Duodenal mucosa (tissue), 2 donors: ENCODE measurements around the gene ZMAT5.
A peak's percentile ranks its signal among the peaks of the same experiment; 100 is the strongest.

Source experiments
- H3K27ac ChIP-seq: one replicate; pipeline ENCODE4 v1.7.0; 2013; ENCODE audit warnings: low read depth, low read length
- H3K27me3 ChIP-seq, 2 donors: one replicate each; pipeline ENCODE4 v1.7.0; 2013; ENCODE audit warnings: low read length in 2 of 2, control low read depth in 1 of 2; ENCODE audit not compliant: insufficient read depth in 2 of 2, control insufficient read depth in 1 of 2
- H3K36me3 ChIP-seq, 2 donors: one replicate each; pipeline ENCODE4 v1.7.0; 2013; ENCODE audit warnings: low read length in 2 of 2, control low read depth in 1 of 2; ENCODE audit not compliant: insufficient read depth in 2 of 2, control insufficient read depth in 1 of 2
- H3K4me1 ChIP-seq, 2 donors: one replicate each; pipeline ENCODE4 v1.7.0; 2013; ENCODE audit warnings: low read length in 2 of 2, control low read depth in 1 of 2; ENCODE audit not compliant: insufficient read depth in 2 of 2, control insufficient read depth in 1 of 2
- H3K4me3 ChIP-seq, 2 donors: one replicate each; pipeline ENCODE4 v1.7.0; 2013; ENCODE audit warnings: low read length in 2 of 2, low read depth in 1 of 2
- H3K9ac ChIP-seq, 2 donors: one replicate each; pipeline ENCODE4 v1.7.0; 2013; ENCODE audit warnings: low read length in 2 of 2, low read depth in 1 of 2
- H3K9me3 ChIP-seq, 2 donors: one replicate each; pipeline ENCODE4 v1.7.0; 2013; ENCODE audit warnings: low read length in 2 of 2, control low read depth in 1 of 2; ENCODE audit not compliant: control insufficient read depth in 1 of 2

The ZMAT5 gene

DNA sequence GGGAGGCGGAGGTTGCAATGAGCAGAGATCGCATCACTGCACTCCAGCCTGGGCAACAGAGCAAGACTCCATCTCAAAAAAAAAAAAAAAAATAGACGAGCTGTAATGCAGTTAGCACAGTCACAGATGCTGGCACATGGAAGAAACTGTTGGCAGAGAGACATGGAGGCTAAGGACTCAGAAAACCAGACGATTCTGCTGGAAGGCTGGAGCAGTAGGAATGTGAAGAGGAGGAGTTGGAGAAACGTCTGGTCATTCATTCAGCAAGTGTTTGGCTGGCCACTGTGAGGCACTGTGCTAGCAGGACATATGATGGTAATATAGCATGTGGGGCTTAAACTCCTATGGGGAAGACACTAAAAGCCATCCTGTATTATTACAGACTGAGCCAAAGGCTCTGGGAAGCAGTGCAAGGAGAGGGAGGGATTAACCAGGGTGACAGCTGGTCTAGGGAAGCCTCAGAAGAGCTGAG lies 5.4 kb upstream of the ZMAT5 start:
- no peaks in the 10 kb centered on the region for H3K9me3 ChIP-seq
- no peak overlapping the region for H3K4me3 ChIP-seq
- H3K27ac ChIP-seq: no peak overlapping the region
- peaks cover 10 to 16% of the 10 kb centered on the region in 2 donors for H3K4me1 ChIP-seq
- H3K27me3 ChIP-seq: no peaks in the 10 kb centered on the region
- H3K36me3 ChIP-seq: peaks cover 5 to 22% of the 10 kb centered on the region in 2 donors
- H3K9ac ChIP-seq: no peak overlapping the region

DNA sequence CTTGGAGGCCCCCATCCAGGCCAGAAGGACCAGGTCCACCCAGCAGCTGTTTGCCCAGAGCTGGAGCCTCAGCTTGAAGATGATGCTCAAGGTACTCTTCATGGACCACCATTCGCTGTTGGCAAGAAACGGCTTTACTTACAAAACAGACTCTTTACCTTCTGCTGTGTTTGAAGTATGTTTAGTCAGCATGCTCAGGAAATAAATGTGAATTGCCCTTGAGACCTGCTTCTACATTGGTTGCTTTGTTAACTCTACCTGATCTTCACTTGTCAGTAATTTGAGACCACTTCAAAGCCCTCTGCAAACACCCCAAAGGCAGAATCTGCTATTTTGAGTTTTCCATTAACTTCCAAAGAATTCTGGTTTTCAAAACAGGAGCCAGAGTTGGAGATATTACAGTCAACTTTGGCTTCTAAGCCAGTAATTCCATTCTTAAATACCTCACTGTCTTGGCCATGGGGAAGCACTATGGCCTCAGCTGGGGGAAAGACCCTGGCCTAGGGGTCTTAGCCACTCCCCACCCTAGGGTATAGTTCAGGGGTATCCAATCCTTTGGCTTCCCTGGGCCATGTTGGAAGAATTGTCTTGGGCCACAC lies 3.0 kb upstream of the ZMAT5 start:
- Histone ChIP-seq H3K9me3 (no peaks in the 10 kb centered on the region), H3K4me3 (no peak overlapping the region), H3K4me1 (peaks cover 21 to 23% of the 10 kb centered on the region in 2 donors), H3K27me3 (no peaks in the 10 kb centered on the region), H3K36me3 (peaks cover 5 to 22% of the 10 kb centered on the region in 2 donors), H3K27ac (no peak overlapping the region), H3K9ac (no peak overlapping the region)

- no peaks in the 10 kb centered on the region for H3K9me3 ChIP-seq
- H3K27ac ChIP-seq: no peak overlapping the region
- peak overlapping the region; percentile 79 to 97 for H3K9ac ChIP-seq
- H3K4me1 ChIP-seq: peaks cover 21 to 23% of the 10 kb centered on the region in 2 donors
- H3K27me3 ChIP-seq: no peaks in the 10 kb centered on the region
- peak overlapping the region; percentile 84 to 96 for H3K4me3 ChIP-seq
- H3K36me3 ChIP-seq: peaks cover 5 to 22% of the 10 kb centered on the region in 2 donors
Measured at GRCh38 chr22:29768052-29768693, 1.4 kb upstream of the ZMAT5 start.

DNA sequence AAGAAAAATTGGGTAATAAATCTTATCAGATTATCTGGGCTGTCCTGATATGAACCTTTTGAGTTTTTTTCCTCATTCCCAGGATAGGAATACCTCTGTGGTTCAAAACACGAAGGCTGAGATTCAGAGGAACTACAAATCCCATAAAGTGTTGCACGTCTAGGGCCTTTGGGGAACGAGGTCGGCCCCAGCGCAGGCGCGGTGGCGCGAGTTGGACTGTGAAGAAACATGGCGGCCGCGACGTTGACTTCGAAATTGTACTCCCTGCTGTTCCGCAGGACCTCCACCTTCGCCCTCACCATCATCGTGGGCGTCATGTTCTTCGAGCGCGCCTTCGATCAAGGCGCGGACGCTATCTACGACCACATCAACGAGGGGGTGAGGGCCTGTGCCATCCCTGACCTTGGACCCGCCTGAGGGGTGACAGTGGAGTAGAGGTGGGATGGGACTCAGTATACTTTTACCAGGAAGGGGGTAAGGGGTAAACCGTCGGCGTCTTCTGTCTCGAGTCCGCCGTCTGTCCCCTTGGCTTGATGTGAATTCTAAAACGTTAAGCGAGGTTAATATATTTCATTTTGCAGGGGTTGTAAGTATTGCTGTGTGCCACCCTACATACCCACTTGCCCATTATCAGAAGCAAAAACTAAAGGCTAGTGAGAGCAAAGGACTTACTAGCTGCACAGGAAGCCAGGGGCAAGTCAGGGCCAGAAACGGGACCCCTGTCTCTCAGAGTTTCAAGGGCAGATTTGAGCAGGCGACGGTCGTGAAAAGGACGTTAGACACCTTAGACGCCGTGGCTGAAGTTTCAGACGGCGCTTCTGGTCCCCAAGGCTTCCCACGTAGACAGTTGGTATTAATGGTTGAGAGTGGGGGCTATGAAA lies 604 bp upstream of the ZMAT5 start, which contains the start of gene UQCR10:
TSS of gene UQCR10 (plus strand) at position 199 of the 881 bp plus-strand sequence. CDS start at position 229, 30 bp downstream.
- no peaks in the 10 kb centered on the region for H3K9me3 ChIP-seq
- H3K9ac ChIP-seq: peak within 1 kb of the TSS; percentile 91 to 97
- H3K4me3 ChIP-seq: peak within 1 kb of the TSS; percentile 84 to 96
- peaks cover 5 to 22% of the 10 kb centered on the region in 2 donors for H3K36me3 ChIP-seq
- peak within 1 kb of the TSS; percentile 84 for H3K27ac ChIP-seq
- H3K4me1 ChIP-seq: peaks cover 21 to 23% of the 10 kb centered on the region in 2 donors
- H3K27me3 ChIP-seq: no peaks in the 10 kb centered on the region

- H3K4me1 ChIP-seq: peaks cover 21 to 23% of the 10 kb centered on the region in 2 donors
- peak overlapping the region; percentile 76 for H3K27ac ChIP-seq
- peaks cover 5 to 22% of the 10 kb centered on the region in 2 donors for H3K36me3 ChIP-seq
- H3K27me3 ChIP-seq: no peaks in the 10 kb centered on the region
- peak overlapping the region; percentile 84 to 96 for H3K4me3 ChIP-seq
- H3K9me3 ChIP-seq: no peaks in the 10 kb centered on the region
- H3K9ac ChIP-seq: peak overlapping the region; percentile 86 to 91
Measured at GRCh38 chr22:29765905-29766631, 739 bp downstream of the ZMAT5 start.

DNA sequence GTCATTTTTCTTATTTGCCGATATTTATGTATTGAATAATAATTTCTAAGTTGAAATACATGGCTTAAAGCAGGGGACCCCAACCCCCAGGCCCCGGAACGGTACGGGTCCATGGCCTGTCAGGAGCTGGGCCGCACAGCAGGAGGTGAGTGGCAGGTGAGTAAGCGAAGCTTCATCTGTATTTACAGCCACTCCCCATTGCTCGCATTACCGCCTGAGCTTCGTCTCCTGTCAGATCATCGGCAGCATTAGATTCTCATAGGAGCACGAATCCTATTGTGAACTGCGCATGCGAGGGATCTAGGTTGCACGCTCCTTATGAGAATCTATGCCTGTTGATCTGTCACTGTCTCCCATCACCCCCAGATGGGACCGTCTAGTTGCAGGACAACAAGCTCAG lies 4.5 kb downstream of the ZMAT5 start:
- no peak overlapping the region for H3K4me3 ChIP-seq
- H3K9ac ChIP-seq: no peak overlapping the region
- no peak overlapping the region for H3K27ac ChIP-seq
- no peaks in the 10 kb centered on the region for H3K36me3 ChIP-seq
- H3K4me1 ChIP-seq: peaks cover 7 to 10% of the 10 kb centered on the region in 2 donors
- no peaks in the 10 kb centered on the region for H3K27me3 ChIP-seq
- H3K9me3 ChIP-seq: no peaks in the 10 kb centered on the region

- Histone ChIP-seq H3K4me3 (no peak overlapping the region), H3K36me3 (peaks cover 0 to 3% of the 10 kb centered on the region in 2 donors), H3K4me1 (no peaks in the 10 kb centered on the region), H3K27ac (no peak overlapping the region), H3K9me3 (no peaks in the 10 kb centered on the region), H3K9ac (no peak overlapping the region), H3K27me3 (no peaks in the 10 kb centered on the region)
Measured at GRCh38 chr22:29758959-29759358, 7.8 kb downstream of the ZMAT5 start.

DNA sequence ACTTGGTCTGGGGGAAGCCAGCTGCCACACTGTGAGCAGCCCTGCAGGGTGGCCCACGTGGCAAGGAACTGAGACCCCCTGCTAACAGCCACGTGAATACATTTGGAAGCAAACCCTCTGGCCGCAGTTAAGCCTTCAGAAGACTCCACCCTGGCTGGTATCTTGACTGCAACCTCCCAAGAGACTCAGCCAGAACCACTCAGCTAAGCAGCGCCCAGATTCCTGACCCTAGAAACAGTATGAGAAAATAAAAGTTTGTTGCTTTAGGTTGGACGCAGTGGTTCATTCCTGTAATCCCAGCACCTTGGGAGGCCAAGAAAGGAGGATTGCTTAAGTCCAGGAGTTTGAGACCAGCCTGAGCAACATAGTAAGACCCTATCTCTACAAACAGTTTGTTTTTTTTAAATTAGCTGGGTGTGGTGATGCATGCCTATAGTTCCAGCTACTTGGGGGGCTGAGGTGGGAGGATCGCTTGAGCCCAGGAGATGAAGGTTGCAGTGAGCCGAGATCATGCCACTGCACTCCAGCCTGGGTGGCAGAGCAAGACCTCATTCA lies 8.7 kb downstream of the ZMAT5 start:
- Histone ChIP-seq H3K4me3 (no peak overlapping the region), H3K4me1 (no peaks in the 10 kb centered on the region), H3K9ac (no peak overlapping the region), H3K27me3 (no peaks in the 10 kb centered on the region), H3K36me3 (peaks cover 0 to 3% of the 10 kb centered on the region in 2 donors), H3K9me3 (no peaks in the 10 kb centered on the region), H3K27ac (no peak overlapping the region)

DNA sequence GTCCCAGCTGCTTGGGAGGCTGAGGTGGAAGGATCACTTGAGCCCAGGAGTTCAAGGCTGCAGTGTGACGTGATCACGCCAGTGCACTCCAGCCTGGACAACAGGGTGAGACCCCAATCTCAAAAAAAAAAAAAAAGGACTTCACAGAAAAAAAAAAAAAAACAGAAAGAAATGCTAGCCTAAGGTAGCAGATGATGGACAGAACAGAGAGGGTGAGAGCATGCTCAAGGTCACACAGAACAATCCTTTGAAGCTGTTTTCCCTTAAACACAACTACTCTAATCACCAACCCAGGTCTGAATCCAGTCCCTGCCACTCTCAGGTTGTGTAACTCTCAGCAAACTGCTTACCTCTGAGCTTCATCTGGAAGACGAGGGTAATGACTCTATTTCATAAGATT lies 9.7 kb downstream of the ZMAT5 start:
- Histone ChIP-seq H3K27me3 (no peaks in the 10 kb centered on the region), H3K36me3 (peaks cover 0 to 3% of the 10 kb centered on the region in 2 donors), H3K9ac (no peak overlapping the region), H3K27ac (no peak overlapping the region), H3K4me1 (no peaks in the 10 kb centered on the region), H3K4me3 (no peak overlapping the region), H3K9me3 (no peaks in the 10 kb centered on the region)
